ENCODE data around the gene SH2D6.
"Not testable (repeated sequence)": the region's sequence is repeated elsewhere in the genome, so short reads cannot be mapped to it uniquely, and the experiment has no call there.

SH2D6 gene

GRCh38 chr2:85398426-85399182 lies 19.9 kb upstream of the SH2D6 start:
- no peak for DNase-seq (ENCODE audit: low read depth in 2 of 2)

- no peak for DNase-seq (ENCODE audit: low read depth in 2 of 2)
Measured at GRCh38 chr2:85399183-85399455, 19.4 kb upstream of the SH2D6 start.

DNA sequence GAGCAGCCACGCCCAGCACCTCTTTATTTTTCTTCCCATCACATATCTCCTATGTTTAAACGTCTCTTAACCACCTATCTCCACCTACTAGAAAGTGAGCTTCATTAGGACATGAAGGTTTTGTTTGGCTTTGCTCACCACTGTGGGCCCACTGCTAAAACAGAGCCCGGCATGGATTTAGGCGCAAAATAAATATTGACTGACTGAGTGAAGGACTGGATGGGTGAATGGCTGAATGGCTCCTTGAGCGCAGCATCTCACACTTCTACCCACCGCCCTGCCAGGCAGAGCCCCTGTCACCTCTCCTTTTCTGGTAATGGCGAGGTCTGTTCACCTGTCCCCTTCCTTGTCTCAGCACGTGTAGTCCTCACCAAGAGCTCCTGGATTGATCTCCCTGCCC lies 18.5 kb upstream of the SH2D6 start:
- no peak for DNase-seq (ENCODE audit: low read depth in 2 of 2)

DNA sequence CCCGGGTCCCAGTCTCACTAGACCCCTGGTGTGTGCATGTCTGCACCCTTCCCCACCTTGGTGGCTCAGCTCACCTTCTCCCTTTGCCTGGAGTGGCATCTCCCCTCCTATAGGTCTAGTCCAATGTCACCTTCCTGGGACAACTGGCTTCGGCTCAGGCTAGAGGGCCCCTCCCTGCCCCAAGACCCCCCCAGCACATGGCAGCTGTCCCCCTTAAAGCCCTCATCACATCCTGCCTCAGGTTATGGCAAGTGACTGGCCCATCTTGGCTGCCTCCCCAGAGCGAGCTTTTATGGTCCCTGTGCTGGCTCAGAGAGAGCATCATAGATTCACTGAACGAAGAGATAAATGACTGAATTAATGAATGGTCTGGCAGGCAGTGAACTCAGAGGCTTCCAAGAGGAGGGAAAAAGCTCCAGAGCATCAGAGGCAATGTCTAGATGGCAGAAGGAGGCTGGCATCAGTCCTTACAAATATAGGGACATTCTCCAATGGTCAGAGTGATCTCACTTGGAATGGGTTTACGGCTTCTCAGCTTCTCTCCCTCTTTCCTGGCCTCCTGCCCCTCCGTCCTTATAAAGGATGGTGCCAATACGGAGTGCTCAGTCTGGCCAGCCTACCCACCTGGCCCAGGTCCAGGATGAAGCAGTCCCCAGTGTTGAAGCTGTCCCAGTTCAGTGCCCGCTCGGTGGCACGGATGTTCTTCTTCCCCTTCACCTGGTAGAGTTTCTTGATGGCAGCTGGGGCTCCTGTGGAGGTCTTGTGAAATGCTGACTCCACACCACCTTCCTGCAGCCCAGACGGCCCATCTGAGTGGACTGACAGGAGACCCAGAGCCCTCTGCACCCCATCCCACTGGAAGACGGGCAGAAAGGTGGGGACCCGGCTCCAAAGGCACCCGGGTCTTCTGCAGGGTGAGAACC lies 17.7 kb upstream of the SH2D6 start:
- no peak for DNase-seq (ENCODE audit: low read depth in 2 of 2)

DNA sequence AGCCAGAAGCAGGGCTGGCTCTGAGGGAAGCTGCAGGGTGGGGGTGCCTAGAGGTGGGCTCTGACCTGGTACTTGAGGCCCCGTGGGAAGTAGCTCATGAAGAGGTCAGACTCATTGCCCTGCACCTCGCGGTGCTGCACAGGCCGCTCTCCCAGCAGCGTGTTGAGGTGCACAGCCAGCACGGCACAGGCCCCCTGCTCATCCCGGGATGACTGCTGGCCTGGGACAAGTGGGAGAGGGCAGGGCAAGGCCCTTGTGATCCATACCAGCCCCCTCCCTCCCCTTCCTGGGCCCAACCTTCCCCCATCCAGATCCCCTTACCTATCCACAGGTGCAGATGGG lies 17.1 kb upstream of the SH2D6 start:
- no peak for DNase-seq (ENCODE audit: low read depth in 2 of 2)

GRCh38 chr2:85401844-85402243 lies 16.7 kb upstream of the SH2D6 start:
- no peak for DNase-seq (ENCODE audit: low read depth in 2 of 2)

GRCh38 chr2:85405201-85406059 lies 13.1 kb upstream of the SH2D6 start:
- no peak for DNase-seq (ENCODE audit: low read depth in 2 of 2)

GRCh38 chr2:85409845-85410583 lies 8.5 kb upstream of the SH2D6 start, which contains the start of gene CAPG:
Gene CAPG (minus strand): TSS chr2:85410366. CDS start chr2:85402145, 8,221 bp downstream.
- DNase-seq (ENCODE audit: low read depth in 2 of 2), result no peak

DNA sequence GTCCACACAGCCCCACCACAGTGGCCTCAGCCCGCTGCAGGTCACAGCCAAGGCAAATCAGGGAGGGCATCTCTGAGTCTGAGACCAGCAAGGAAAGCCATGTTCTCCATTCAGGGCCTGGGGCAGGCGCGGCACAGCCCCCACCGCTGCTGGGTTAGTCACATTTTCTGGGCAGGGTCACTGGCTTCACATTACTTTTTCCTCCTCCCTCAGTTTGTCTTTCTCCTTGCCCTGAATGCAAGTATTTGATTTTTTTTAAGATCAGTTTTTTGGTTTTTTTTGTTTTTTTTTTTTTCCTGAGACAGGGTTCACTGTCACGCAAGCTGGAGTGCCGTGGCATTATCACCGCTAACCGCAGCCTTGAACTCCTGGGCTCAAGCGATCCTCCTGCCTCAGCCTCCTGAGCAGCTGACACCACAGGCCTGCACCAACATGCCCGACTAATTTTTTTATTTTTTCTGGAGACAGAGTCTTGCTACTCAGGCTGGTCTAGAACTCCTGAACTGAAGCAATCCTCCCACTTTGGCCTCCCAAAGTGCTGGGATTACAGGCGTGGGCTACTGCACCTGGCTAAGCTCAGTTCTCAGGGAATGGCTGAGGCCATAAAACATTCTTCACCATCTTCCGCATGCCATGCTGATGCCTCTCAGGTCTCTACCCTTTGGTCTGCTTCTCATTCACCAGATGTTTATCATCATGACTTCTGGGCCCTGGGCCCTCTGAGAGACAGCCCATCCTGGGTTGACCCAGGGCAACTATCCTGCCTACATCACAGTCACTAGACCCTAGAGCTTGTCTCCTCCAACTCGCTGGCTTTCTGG lies 7.7 kb upstream of the SH2D6 start:
- DNase-seq (ENCODE audit: low read depth in 2 of 2), result no peak

- no peak for DNase-seq (ENCODE audit: low read depth in 2 of 2)
Measured at GRCh38 chr2:85411405-85411748, 7.1 kb upstream of the SH2D6 start.

DNA sequence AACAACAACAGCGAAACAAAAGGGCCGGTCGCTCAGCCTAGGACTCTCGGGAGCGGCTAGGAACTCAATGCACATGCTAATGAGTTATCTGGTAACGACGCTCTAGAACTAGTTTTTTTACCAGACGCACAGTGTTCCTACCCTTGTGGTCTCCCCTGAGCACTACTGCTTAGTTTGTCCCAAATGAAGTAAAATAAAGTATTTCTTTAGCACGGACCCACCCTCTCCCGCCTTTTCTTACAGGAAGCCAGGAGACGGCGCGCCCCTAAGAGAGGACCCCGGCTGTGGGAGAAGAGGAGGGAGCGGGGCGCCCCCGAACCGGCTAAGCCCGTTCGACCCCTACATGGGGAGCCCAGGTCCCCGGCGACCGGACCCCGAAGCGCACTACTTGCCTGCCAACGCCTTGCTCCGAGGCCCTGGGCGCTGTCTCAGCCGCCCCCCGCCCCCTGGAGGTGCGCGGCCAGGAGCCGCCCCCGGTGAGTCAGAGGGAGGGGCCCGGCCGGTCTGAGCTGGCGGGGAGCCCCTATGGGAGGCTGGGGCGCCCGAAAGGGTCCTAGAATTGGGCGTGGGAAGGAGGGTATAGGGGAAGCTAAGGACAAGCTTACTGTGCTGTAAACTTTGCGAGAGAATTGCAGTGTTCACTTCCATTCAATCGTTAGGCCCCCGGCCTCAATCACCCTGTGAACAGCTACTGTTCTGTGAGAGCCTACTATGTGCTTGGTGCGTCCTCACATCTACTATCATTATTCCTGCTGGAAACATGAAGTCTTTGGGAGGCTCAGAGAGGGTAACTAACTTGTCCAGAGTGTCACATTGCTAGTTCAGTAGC lies 4.7 kb upstream of the SH2D6 start:
- DNase-seq (ENCODE audit: low read depth in 2 of 2), result no peak

GRCh38 chr2:85414421-85414759 lies 4.1 kb upstream of the SH2D6 start:
- not testable (repeated sequence) for DNase-seq (ENCODE audit: low read depth in 2 of 2)

- no peak for DNase-seq (ENCODE audit: low read depth in 2 of 2)
Measured at GRCh38 chr2:85414761-85415553, 3.6 kb upstream of the SH2D6 start.

DNA sequence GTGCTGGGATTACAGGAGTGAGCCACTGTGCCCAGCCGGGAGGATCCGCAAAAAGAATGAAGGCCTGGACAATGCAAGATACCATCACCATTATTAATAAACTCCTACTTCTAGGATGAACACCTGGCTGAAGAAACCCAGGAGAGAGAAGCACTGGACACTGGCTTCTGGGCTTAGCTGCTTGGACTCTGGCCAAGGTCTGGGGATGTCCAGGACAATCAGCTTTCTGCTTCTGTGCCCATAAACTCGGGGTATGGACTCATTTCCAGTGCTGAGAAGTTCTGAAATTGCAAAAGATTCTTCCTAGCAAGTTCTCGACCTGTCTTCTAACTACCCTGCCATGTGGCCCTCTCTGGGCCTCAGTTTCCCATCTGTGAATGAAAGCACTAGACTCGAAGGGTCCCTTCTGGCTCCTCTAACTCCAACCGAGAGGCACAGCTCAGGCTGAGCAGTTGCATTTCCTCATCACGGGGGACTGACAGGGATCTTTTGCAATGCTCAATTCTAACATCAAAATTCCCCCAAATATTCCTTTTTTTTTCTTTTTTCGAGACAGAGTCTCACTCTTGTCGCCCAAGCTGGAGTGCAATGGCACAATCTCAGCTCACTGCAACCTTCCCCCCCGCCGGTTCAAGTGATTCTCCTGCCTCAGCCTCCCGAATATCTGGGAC lies 2.4 kb upstream of the SH2D6 start:
- DNase-seq (ENCODE audit: low read depth in 2 of 2), result no peak

- DNase-seq (ENCODE audit: low read depth in 2 of 2), result no peak
Measured at GRCh38 chr2:85419009-85419675, 628 bp downstream of the SH2D6 start.

- DNase-seq (ENCODE audit: low read depth in 2 of 2), result no peak
Measured at GRCh38 chr2:85420536-85421259, 2.2 kb downstream of the SH2D6 start.
